Middle frontal gyrus (tissue), 1 donor: Measurements from ENCODE around the gene ACOXL.
"Not testable (repeated sequence)": the region's sequence is repeated elsewhere in the genome, so short reads cannot be mapped to it uniquely, and the experiment has no call there.

ENCODE experiments used
- DNase-seq: peaks from one replicate; pipeline ENCODE4 v3.0.0-alpha.2; 2015; ENCODE audit warnings: low spot score; ENCODE audit errors: extremely low spot score

ACOXL gene

GRCh38 chr2:110732422-110733413 is at the start of gene ACOXL:
Gene ACOXL (plus strand): TSS chr2:110732573. CDS start chr2:110768390, 35,817 bp downstream.
- no peak for DNase-seq

DNA sequence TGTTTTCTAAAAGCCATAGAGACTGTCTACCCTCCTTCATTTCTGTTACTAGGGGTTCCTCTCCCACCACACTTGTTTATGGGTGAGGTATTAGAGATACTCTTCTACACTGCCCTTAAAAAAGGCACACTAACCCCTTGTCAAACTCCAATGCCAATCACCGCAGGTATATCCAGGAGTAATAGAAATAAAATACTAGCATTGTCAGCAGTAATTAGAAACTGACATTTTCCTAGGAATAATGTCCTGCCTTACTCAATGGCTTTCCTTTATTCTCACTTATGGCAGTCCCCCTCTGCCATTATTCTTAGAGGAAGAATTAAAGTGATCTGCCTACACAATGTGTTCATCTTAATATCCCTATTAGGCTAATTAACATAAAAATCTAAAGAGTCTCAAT is 49.5 kb upstream of the ACOXL start:
- DNase-seq = no peak

DNA sequence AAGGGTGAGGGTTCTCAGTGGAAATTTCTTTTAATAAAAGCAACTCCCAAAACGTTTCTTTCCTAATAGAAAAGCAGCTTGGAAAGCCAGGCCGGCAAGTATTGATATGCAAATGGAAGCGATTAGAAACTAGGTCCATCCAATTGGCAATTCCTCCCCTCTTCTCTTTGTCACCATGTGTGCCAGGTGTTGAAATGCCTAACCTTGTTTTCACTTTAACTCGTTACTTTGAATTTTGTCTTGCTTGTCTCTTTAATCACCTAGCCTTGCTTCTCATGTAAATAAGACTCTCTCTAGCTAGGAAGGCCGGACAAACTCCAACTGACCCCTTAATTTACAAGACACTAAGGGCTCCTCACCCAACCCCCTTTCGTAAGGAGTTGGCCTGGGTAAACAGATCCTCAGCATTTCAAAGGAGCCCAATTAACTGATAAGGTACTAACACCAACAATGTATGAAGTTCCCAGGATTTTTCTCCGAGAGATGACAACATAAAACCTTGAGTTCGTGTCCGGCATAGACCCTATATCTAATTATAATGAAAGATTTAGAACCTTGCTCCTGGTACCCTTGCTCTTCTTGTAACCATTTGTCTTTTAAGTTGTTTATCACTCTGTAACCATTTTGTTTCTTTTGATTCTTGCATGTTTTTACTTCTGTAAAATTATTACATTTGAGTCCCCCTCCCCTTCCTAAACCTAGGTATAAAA is 44.4 kb upstream of the ACOXL start:
- not testable (repeated sequence) for DNase-seq

DNA sequence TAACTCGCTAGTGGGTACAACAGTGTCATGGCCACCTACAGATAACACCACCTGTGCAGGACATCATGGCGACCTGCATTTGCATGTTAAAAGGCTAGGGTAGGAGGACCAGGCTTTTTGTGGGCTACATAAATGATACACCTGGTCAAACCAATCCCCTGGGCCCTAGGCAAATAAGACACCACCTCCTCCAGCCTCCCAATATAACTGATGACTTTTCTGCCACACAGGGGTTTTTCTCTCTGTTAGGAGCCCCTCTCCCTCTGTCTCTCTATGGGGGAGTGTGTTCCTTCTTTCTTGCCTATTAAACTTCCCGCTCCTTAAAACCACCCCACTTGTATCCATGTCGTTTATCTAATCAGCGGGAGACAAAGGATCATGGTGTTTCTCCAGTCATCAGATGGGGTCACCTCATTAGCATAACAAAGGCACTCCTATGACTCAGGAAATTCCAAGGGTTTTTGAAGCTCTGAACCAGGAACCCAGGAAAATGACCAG is 43.7 kb upstream of the ACOXL start:
- DNase-seq = no peak

GRCh38 chr2:110690083-110690965 is 42.0 kb upstream of the ACOXL start:
- DNase-seq = no peak

GRCh38 chr2:110691612-110692258 is 40.6 kb upstream of the ACOXL start:
- no peak for DNase-seq

DNA sequence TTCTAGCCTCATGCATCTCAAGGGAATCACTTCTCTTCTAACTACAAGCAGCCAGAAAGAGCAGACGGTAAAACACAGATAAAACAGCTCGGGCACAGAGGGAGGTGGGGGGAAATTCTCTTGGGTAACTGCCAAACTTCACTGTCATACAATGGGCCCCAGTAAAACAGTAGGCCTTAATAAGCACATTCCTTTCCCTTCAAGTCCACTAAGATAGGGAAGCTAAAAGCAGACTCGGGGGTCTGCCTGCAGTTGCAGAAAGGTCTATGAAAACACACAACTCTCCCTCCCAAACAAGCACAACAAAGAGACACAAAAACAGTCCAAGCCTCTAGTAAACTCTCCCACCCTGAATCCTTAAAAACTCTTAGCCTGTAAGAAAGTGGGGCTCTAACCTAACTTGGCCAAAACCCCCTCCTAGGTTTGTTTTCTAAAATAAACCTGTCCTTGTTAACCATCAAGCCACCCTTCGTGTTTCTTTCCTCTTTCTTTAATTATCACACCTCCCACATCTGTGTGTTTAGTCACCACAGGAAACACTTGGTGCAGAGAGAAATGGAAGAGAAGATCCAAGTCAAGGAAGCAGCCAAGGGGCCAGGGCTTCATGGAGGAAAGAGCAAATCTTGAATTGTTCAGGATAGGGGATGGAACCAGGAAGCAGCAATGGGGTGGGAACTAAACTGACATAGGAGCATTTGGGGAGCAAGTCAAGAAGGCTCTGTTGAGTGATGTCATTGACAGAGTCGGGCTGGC is 37.1 kb upstream of the ACOXL start:
- DNase-seq = not testable (repeated sequence)

GRCh38 chr2:110698253-110698652 is 34.1 kb upstream of the ACOXL start:
- not testable (repeated sequence) for DNase-seq

GRCh38 chr2:110702514-110703380 is 29.6 kb upstream of the ACOXL start:
- DNase-seq = no peak

GRCh38 chr2:110707386-110707965 is 24.9 kb upstream of the ACOXL start:
- DNase-seq = no peak

GRCh38 chr2:110708455-110708854 is 23.9 kb upstream of the ACOXL start:
- no peak for DNase-seq

GRCh38 chr2:110712737-110713136 is 19.6 kb upstream of the ACOXL start:
- no peak for DNase-seq

DNA sequence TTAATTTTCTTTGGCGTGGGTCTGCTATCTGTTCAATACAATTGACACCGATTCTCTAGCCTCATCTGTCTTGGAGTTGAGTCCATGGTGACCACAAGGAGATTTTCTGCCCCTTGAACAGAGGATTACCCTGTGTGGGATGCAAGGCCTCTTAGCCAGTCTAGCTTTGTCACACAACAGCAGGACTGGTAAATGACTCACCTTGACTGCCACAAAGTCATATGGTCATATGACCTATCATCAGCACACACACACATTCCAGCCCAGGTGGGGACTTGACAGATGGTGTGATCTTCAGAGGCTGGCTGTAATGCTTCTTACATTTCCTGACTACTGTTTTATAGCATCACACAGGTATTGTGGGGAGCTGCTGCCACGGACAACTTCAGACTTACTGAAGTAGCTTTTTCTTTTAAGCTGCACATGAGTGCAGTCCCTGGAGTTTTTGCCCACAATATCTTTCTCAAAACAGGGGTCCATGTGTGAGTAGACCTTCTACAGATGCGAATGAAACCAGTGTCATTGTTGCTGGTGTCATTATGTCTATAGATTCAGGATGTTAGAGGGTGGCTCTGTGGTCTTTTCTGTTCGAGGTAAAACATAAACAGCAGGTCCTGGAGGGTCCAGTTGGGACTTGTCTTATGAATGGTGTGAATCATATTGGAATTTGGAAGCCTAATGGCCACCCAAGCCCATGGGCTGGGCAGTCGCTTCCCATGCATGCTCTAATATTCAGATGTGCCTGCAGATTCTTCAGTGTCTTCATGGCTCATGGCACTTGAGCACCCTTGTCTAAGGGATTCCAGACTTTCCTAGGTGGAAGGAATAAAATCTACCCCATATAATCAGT is 18.6 kb upstream of the ACOXL start:
- DNase-seq = no peak

DNA sequence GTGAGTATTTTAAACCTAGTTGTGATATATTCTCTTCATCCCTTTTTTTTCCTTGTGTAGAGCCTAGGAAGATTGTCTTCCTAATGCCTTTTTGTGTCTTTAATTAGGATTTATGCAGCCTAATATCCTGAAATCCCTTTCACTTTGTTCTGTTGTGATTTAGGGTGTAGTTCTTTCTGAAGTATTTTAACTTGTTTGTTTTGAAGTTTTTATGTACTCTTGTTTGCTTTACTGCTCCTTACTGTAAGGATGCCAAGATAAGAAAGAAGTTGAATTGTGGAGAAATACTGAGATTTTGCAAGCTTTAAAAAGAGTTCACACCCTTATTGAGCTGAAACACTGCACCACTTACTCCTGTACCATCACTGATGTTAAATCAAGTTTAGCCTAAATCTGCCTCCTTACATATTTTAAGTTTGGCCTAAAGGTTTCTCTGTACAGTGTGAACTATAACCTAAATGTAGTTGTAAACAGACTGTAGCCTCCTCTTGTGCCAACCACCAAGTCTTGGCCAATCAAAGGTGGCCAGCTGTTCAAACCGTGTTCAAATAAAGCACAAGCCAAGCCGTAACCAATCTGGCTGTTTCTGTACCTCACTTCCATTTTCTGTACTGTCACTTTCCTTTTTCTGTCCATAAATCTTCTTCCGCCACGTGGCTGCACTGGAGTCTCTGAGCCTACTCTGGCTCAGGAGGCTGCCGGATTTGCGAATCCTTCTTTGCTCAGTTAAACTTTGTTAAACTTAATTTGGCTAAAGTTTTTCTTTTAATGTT is 17.7 kb upstream of the ACOXL start:
- no peak for DNase-seq

DNA sequence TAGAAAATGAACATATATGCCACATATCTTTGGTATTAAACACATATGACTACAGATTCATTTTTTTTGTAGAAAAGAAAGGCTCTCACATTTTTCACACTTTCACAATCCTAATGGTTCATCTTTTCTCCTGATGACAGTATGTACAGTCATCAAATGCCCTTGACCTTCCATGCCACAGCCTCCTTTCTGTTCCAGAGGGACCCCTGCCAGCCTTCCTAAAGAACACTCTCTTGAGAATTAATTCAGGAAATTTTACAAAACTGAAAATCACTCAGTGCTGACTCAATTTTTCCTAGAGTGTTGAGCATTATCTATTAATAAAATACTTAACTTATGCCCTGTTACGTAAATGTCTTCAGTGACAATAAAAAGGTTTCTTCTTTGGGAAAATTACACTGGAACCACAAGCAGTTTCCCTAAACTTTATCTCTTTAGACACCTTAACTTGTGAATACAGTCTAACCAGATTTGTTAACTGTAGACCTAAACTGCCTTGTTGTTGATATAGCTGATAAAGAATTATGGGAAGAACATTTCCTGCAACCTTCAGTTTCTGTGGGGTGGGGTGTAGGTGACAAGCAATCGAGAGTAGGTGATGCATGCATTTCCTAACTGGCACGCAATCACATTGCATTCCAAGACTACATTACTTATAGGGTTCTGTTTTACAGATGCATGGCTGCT is 15.3 kb upstream of the ACOXL start:
- DNase-seq = no peak

DNA sequence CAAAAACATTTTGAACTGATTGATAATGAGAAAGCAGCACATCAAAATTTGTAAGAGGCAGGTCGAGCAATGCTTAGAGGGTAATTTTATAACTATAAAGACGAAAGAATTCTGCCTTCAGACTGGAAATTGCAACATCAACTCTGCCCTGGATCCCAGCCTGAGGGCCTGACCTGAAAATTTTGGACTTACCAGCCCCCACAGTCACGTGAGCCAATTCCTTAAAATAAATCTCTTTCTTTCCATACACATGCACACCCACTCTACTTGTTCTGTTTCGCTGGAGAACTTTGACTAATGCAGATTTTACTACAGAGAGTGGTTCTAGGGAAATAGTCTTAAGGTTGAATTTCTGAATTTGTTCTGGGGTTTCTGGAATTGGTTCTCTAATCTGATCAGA is 14.6 kb upstream of the ACOXL start:
- no peak for DNase-seq
